SK-N-SH (cell line): ENCODE measurements around the gene C3orf38. TPM values are rescaled to one million over a fixed set of nuclear protein-coding genes. Genes with fewer than 3 reads are reported as not detected.
"Not testable (repeated sequence)": the region's sequence is repeated elsewhere in the genome, so short reads cannot be mapped to it uniquely, and the experiment has no call there.

Experiments used
- CTCF ChIA-PET: fragments of 300-600, 350-600 bp; formaldehyde crosslinking; extraction: SDS; loops from one replicate; lab custom pipeline; 2021; lab: Yijun Ruan, JAX
- POLR2A ChIA-PET: fragments of 350-600 bp; sonication (Branson Sonifier 250); formaldehyde crosslinking; extraction: SDS; loops from one replicate; lab custom pipeline; 2020; ENCODE audit warnings: antibody characterized with exemption, inconsistent platforms; lab: Yijun Ruan, JAX
- DNase-seq: peaks from one replicate; pipeline ENCODE4 v3.0.0; 2012
- H2AFZ ChIP-seq: fragments of 200-600 bp; sonication (generic); 2 replicates; pipeline ENCODE4 v1.8.1; 2016; ENCODE audit warnings: antibody characterized with exemption, mild to moderate bottlenecking, low read depth
- H3F3A ChIP-seq: fragments of 200-600 bp; sonication (generic); replicated peaks from 2 replicates; pipeline ENCODE3; 2016; ENCODE audit warnings: antibody characterized with exemption, mild to moderate bottlenecking; ENCODE audit not compliant: insufficient read depth
- H3K27ac ChIP-seq, 2 experiments: fragments of 200-500 bp in 1 of 2; fragments of 200-600 bp in 1 of 2; sonication (Bioruptor generic) in 1 of 2; sonication (generic), shearing (Covaris generic) in 1 of 2; 2 replicates each; pipeline versions ENCODE4 v1.5.1 to v1.6.1; 2014 to 2016; ENCODE audit warnings: low read depth in 2 of 2, inconsistent platforms in 1 of 2, low read length in 1 of 2, mild to moderate bottlenecking in 1 of 2, mixed read lengths in 1 of 2
- H3K27me3 ChIP-seq: fragments of 200-600 bp; sonication (generic), shearing (Covaris generic); 2 replicates; pipeline ENCODE4 v1.6.1; 2016; ENCODE audit warnings: mixed run types; ENCODE audit not compliant: insufficient read depth
- H3K36me3 ChIP-seq, 2 experiments: fragments of 200-500 bp in 1 of 2; fragments of 200-600 bp in 1 of 2; sonication (Bioruptor generic) in 1 of 2; sonication (generic) in 1 of 2; replicated peaks in 1 of 2; 2 replicates each; pipeline versions ENCODE3 to v1.5.1; 2014 to 2016; ENCODE audit warnings: low read length in 1 of 2, mild to moderate bottlenecking in 1 of 2; ENCODE audit not compliant: insufficient read depth in 2 of 2, control insufficient read depth in 1 of 2
- H3K4me1 ChIP-seq, 2 experiments: fragments of 200-500 bp in 1 of 2; fragments of 200-600 bp in 1 of 2; sonication (Bioruptor generic) in 1 of 2; sonication (generic), shearing (Covaris generic) in 1 of 2; 2 replicates each; pipeline versions ENCODE4 v1.5.1 to v1.6.1; 2014 to 2016; ENCODE audit warnings: low read depth in 1 of 2, low read length in 1 of 2, mixed run types in 1 of 2; ENCODE audit not compliant: insufficient read depth in 2 of 2, control insufficient read depth in 1 of 2
- H3K4me2 ChIP-seq: fragments of 200-600 bp; sonication (generic), shearing (Covaris generic); 2 replicates; pipeline ENCODE4 v1.6.1; 2017; ENCODE audit warnings: mixed run types
- H3K4me3 ChIP-seq, 2 experiments: fragments of 200-500 bp in 1 of 2; fragments of 200-600 bp in 1 of 2; sonication (Bioruptor generic) in 1 of 2; sonication (generic), shearing (Covaris generic) in 1 of 2; 2 replicates each; pipeline versions ENCODE4 v1.5.1 to v1.8.1; 2014 to 2016; ENCODE audit warnings: low read depth in 2 of 2, inconsistent platforms in 1 of 2, low read length in 1 of 2, mild to moderate bottlenecking in 1 of 2, mixed read lengths in 1 of 2, moderate library complexity in 1 of 2
- H3K79me2 ChIP-seq: fragments of 200-600 bp; sonication (generic); 2 replicates; pipeline ENCODE4 v1.8.1; 2017; ENCODE audit warnings: mild to moderate bottlenecking; ENCODE audit not compliant: insufficient read depth
- H3K9ac ChIP-seq: fragments of 200-600 bp; sonication (generic); 2 replicates; pipeline ENCODE4 v1.6.1; 2017; ENCODE audit warnings: mixed run types
- H3K9me2 ChIP-seq: fragments of 200-600 bp; sonication (generic); 2 replicates; pipeline ENCODE4 v1.6.1; 2017; ENCODE audit warnings: mixed run types
- H3K9me3 ChIP-seq: fragments of 200-600 bp; sonication (generic); 2 replicates; pipeline ENCODE4 v1.6.1; 2017; ENCODE audit warnings: mixed run types, mild to moderate bottlenecking, moderate library complexity
- H4K20me1 ChIP-seq: fragments of 200-600 bp; sonication (generic); 2 replicates; pipeline ENCODE4 v1.6.1; 2017; ENCODE audit warnings: mild to moderate bottlenecking, mixed run types; ENCODE audit not compliant: insufficient read depth
- NRF1 ChIP-seq: IDR thresholded peaks from 2 replicates; pipeline ENCODE4 v1.6.1; 2012; ENCODE audit warnings: low read depth, mild to moderate bottlenecking, low read length
- RAD21 ChIP-seq: IDR thresholded peaks from 2 replicates; pipeline ENCODE4 v1.6.1; 2012; ENCODE audit warnings: mild to moderate bottlenecking, low read length
- SMC3 ChIP-seq: IDR thresholded peaks from 2 replicates; pipeline ENCODE4 v1.6.1; 2012; ENCODE audit warnings: low read depth, low read length, improper control_type of control experiment
- TCF12 ChIP-seq: IDR thresholded peaks from 2 replicates; pipeline ENCODE4 v1.4.0; 2012
- whole genome bisulfite sequencing: methylation state at CpG from one replicate; pipeline ENCODE4 v1.1.6; 2017; ENCODE audit warnings: low lambda C conversion rate; 5-methylcytosine and 5-hydroxymethylcytosine counted together
- polyA plus RNA-seq, 3 experiments: library from polyadenylated mRNA; depleted of rRNA; stranded (reverse); fragments of >200 nt; gene quantifications; 2 replicates each; pipeline ENCODE4 v1.2.3, GENCODE V29; 2012
- TF ChIP-seq, protein P1 (sequence below): fragments of 200-600 bp; sonication (generic); IDR thresholded peaks from 2 replicates; pipeline ENCODE4 v1.6.1; 2017; ENCODE audit warnings: antibody characterized with exemption, mild to moderate bottlenecking, moderate library complexity
- TF ChIP-seq, protein P2 (sequence below): IDR thresholded peaks from 2 replicates; pipeline ENCODE4 v1.4.0; 2012; ENCODE audit warnings: low read depth, borderline replicate concordance
- TF ChIP-seq, protein P3 (sequence below): IDR thresholded peaks from 2 replicates; pipeline ENCODE4; 2012

The C3orf38 gene
- polyA plus RNA-seq, 1 of the 3 experiments (the other 2 are of a cell fraction): 4.5 TPM

DNA sequence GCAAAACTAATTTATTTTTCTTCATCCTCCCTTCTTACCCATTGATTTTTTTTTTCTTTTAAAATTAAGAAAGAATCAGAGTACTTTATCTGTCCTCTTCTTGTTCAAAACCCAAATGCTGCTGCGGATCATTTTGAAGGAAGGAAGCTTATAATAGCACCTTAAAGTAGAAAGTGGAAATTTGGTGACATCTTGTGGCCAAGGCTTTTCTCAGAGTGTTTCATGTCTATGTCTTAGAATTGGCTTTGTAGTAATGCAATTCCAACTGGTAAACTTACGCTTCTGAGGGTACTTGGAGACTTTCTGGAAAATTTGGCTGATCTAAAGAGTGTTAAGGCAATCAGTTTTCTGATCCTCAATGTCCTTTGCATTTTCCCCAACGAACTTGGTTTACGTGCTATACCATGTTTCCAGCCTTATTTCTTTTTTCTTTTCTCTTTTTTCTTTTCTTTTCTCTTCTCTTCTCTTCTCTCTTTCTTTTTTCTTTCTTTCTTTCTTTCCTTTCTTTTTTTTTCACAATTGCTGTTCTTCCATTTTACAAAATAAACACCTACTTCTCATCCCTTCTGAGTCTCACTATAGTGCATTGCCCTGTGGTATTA is 30.7 kb downstream of the C3orf38 start:
- ChIA-PET POLR2A (no interaction called here), CTCF (interaction anchor here (0.7 to 1.2 kb wide), 6 partner anchors 11 to 831 kb away, joined by 3 to 4 read pairs (median 4); no protein-coding TSS in a partner anchor)
- Histone ChIP-seq H3K27ac (no peak overlapping the region), H3K79me2 (no peaks in the 10 kb centered on the region), H3F3A (no peaks in the 10 kb centered on the region), H3K4me2 (no peak overlapping the region), H3K4me1 (no peaks in the 10 kb centered on the region), H3K9ac (no peak overlapping the region), H2AFZ (no peak overlapping the region), H3K27me3 (no peaks in the 10 kb centered on the region), H3K9me3 (no peaks in the 10 kb centered on the region), H3K4me3 (no peak overlapping the region), H3K36me3 (no peaks in the 10 kb centered on the region), H3K9me2 (no peaks in the 10 kb centered on the region), H4K20me1 (no peaks in the 10 kb centered on the region)
- peak; percentile 7 for DNase-seq
- TF ChIP-seq NRF1 (no peak), RAD21 (peak; percentile 67), SMC3 (peak; percentile 35; the same call in 1 of the 2 replicates)
- TF ChIP-seq, protein P1, sequence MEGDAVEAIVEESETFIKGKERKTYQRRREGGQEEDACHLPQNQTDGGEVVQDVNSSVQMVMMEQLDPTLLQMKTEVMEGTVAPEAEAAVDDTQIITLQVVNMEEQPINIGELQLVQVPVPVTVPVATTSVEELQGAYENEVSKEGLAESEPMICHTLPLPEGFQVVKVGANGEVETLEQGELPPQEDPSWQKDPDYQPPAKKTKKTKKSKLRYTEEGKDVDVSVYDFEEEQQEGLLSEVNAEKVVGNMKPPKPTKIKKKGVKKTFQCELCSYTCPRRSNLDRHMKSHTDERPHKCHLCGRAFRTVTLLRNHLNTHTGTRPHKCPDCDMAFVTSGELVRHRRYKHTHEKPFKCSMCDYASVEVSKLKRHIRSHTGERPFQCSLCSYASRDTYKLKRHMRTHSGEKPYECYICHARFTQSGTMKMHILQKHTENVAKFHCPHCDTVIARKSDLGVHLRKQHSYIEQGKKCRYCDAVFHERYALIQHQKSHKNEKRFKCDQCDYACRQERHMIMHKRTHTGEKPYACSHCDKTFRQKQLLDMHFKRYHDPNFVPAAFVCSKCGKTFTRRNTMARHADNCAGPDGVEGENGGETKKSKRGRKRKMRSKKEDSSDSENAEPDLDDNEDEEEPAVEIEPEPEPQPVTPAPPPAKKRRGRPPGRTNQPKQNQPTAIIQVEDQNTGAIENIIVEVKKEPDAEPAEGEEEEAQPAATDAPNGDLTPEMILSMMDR: peak; percentile 62
- WGBS: 62% methylated on average over 4 of the region's 4 CpGs

DNA sequence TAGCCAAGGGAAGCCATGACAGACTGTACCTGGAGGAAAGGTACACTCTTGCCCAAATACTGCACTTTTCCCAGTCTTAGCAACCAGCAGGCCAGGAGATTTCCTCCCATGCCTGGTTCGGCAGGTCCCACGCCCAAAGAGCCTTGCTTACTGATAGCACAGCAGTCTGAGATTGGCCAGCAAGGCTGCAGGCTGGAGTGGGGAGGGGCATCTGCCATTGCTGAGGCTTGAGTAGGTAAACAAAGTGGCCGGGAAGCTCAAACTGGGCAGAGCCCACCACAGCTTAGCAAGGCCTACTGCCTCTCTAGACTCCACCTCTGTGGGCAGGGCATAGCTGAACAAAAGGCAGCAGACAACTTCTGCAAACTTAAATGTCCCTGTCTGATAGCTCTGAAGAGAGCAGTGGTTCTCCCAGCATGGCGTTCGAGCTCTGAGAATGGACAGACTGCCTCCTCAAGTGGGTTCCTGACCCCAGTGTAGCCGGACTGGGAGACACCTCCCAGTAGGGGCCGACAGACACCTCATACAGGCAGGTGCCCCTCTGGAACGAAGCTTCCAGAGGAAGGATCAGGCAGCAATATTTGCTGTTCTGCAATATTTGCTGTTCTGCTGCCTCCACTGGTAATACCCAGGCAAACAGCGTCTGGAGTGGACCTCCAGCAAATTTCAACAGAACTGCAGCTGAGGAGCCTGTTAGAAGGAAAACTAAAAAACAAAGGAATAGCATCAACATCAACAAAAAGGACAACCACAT is 32.6 kb downstream of the C3orf38 start:
- H3K9me2 ChIP-seq, H3K79me2 ChIP-seq, CTCF ChIA-PET, H3K4me3 ChIP-seq, H3F3A ChIP-seq, POLR2A ChIA-PET, DNase-seq, H3K4me1 ChIP-seq, H3K27ac ChIP-seq, H2AFZ ChIP-seq, H3K4me2 ChIP-seq, H3K9ac ChIP-seq, H3K27me3 ChIP-seq, H3K9me3 ChIP-seq, H3K36me3 ChIP-seq, H4K20me1 ChIP-seq: not testable (repeated sequence)
- WGBS: 24% methylated on average over 7 of the region's 9 CpGs

DNA sequence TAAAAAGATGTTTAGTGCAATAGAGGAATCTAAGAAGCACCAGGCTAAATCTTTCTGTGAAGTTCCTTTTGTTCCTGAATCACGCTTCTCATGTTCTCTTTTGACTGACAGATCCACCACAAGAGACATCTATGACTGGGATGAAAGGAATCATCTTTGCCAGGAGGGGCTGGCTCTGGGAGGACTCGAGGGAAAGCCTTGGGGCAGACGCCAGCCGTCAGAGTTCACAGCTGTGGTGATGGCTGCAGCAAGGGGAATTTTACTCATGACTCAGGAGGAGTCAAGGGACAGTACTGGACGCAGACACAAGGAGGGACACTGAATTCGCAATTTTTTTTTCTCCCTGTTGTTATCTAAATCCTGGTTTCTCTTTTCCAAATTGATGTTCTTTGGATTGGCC is 38.7 kb downstream of the C3orf38 start:
- Histone ChIP-seq H3K27me3 (no peaks in the 10 kb centered on the region), H2AFZ (peak overlapping the region; percentile 91), H3K4me2 (peak overlapping the region; percentile 73), H3K9me3 (no peaks in the 10 kb centered on the region), H3K9ac (peak overlapping the region; percentile 48; the same call in 1 of the 2 replicates), H3F3A (peaks cover 4% of the 10 kb centered on the region), H3K27ac (peak overlapping the region in 1 of 2 experiments; percentile 9; a peak in 1 of 4 replicates), H4K20me1 (no peaks in the 10 kb centered on the region), H3K4me3 (peak overlapping the region; percentile 62), H3K9me2 (no peaks in the 10 kb centered on the region)
- peak; percentile 7 for DNase-seq
- TF ChIP-seq, protein P1: 0 out of 2 replicates have a peak, but pooled peaks have one; percentile 8
- peak; percentile 10; the same call in 1 of the 2 replicates for TF ChIP-seq TCF12
- TF ChIP-seq, protein P2, sequence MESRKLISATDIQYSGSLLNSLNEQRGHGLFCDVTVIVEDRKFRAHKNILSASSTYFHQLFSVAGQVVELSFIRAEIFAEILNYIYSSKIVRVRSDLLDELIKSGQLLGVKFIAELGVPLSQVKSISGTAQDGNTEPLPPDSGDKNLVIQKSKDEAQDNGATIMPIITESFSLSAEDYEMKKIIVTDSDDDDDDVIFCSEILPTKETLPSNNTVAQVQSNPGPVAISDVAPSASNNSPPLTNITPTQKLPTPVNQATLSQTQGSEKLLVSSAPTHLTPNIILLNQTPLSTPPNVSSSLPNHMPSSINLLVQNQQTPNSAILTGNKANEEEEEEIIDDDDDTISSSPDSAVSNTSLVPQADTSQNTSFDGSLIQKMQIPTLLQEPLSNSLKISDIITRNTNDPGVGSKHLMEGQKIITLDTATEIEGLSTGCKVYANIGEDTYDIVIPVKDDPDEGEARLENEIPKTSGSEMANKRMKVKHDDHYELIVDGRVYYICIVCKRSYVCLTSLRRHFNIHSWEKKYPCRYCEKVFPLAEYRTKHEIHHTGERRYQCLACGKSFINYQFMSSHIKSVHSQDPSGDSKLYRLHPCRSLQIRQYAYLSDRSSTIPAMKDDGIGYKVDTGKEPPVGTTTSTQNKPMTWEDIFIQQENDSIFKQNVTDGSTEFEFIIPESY: no peak
- TF ChIP-seq, protein P3, sequence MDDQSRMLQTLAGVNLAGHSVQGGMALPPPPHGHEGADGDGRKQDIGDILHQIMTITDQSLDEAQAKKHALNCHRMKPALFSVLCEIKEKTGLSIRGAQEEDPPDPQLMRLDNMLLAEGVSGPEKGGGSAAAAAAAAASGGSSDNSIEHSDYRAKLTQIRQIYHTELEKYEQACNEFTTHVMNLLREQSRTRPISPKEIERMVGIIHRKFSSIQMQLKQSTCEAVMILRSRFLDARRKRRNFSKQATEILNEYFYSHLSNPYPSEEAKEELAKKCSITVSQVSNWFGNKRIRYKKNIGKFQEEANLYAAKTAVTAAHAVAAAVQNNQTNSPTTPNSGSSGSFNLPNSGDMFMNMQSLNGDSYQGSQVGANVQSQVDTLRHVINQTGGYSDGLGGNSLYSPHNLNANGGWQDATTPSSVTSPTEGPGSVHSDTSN: peak; percentile 67
- TF ChIP-seq, all 33 proteins: peak for 3
- Histone ChIP-seq H3K79me2 (no peaks in the 10 kb centered on the region), H3K36me3 (no peaks in the 10 kb centered on the region), H3K4me1 (peaks cover 0 to 2% of the 10 kb centered on the region in 2 experiments; a peak in 2 of 4 replicates)
- 5% methylated on average over 6 of the region's 6 CpGs for WGBS
- ChIA-PET CTCF (interaction anchor here (0.8 kb wide), 1 partner anchor 10 kb away, joined by 3 read pairs; no protein-coding TSS in a partner anchor), POLR2A (no interaction called here)
